Stimulated activated CD8-positive, alpha-beta memory T cell treated with anti-CD3 and anti-CD28 coated beads, Interleukin-15, amount 100 ng/mL, for 48 hours (primary cell): ENCODE measurements around the gene COX5B.
A peak's percentile ranks its signal among the peaks of the same experiment; 100 is the strongest.
"Not testable (repeated sequence)": the region's sequence is repeated elsewhere in the genome, so short reads cannot be mapped to it uniquely, and the experiment has no call there.

Experiments used
- DNase-seq, 2 donors: peaks; one replicate each; pipeline ENCODE4 v3.0.0-alpha.2; 2020; ENCODE audit warnings: low read depth in 2 of 2

Gene COX5B

GRCh38 chr2:97645695-97646629 lies at the start of gene COX5B:
Gene COX5B (plus strand): TSS chr2:97646062. CDS start chr2:97646087, 25 bp downstream.
- peak; percentile 99 for DNase-seq

- DNase-seq = not testable (repeated sequence)
Measured at GRCh38 chr2:97596180-97596579, 49.7 kb upstream of the COX5B start.

GRCh38 chr2:97601537-97601936 lies 44.3 kb upstream of the COX5B start:
- not testable (repeated sequence) for DNase-seq

GRCh38 chr2:97605109-97605508 lies 40.8 kb upstream of the COX5B start:
- DNase-seq = not testable (repeated sequence)

GRCh38 chr2:97605524-97606339 lies 40.1 kb upstream of the COX5B start:
- not testable (repeated sequence) for DNase-seq

DNA sequence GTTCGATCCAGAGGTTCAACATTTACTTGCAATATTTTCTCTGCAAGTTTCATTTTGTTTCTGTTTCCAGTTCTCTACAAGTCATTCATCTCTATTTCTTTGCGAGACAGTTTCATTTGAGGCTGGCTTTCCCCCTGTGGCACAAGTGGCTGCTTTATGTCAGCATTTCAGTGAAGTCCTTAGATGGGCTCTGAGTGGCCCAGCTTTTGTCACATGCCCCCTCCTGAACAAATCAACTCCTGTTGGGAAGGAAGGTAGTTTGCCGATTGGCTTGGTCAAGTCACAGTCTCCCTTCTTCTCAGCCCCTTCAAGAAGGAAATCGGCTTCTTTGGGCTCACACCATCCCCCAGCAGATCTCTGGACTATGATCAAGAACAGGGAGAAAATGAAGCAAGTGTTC lies 37.1 kb upstream of the COX5B start:
- DNase-seq = not testable (repeated sequence)

GRCh38 chr2:97611895-97612294 lies 34.0 kb upstream of the COX5B start:
- not testable (repeated sequence) for DNase-seq

GRCh38 chr2:97615746-97616145 lies 30.1 kb upstream of the COX5B start:
- not testable (repeated sequence) for DNase-seq

DNA sequence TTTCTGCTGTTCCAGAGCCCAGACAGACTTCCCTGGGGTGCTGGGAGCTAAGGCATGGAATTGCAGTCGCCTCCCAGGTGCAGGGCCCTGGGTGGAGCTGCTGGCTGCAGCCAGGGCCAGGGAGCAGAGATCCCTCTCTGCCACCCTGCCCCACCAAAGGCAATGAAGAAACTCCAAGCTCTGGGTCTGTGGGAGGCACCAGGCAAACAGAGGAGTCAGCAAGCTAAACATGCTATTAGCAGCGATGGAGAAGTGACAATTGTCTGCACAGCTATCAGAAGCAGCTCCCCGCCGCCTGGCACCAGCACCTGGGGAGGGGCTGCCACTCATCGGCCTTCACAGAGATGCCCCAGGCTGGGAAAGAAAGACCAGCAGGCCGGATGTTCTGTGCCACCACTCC lies 28.0 kb upstream of the COX5B start:
- no peak for DNase-seq

GRCh38 chr2:97618939-97619827 lies 26.7 kb upstream of the COX5B start:
- peak in 1 of 2 donors; percentile 1 for DNase-seq

GRCh38 chr2:97620492-97620891 lies 25.4 kb upstream of the COX5B start:
- not testable (repeated sequence) for DNase-seq

DNA sequence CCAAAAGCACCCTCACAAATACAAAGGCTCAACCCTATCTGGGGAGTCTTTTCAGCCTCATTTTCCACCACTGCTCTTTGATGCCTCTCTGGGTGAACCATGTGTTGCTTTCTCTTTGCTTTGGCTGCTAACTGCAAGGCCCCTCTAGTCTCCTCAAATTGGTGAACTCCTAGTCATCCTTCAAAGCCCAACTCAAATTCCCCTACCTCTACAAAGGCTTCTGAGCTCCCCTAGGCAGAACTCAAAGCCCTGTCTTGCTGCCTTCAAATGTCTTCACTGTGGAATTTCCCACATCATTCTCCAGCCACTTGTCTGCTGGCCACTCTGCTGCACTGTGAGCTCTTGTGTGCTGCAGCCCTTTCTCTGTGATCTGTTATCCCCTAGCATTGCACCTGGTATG lies 22.9 kb upstream of the COX5B start:
- DNase-seq = not testable (repeated sequence)

- DNase-seq = not testable (repeated sequence)
Measured at GRCh38 chr2:97625354-97626048, 20.4 kb upstream of the COX5B start.

DNA sequence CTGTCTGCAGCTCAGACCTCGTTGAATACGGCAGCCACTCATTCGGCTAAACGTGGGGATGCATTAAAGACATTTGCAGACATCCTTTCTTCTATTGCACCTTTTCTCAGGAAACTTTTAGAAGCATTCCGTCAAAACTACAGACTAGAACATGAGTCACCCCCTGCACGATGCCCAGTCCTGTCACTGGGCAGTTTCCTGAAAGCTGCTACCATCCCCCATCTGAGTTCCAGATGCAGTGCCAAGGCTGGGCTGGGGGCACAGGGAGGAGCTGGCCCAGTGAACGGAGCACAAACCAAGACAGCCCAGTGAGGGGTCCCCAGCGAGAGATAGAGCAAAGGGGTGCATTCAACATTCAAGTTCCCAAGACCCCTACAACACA lies 19.8 kb upstream of the COX5B start:
- not testable (repeated sequence) for DNase-seq

- no peak for DNase-seq
Measured at GRCh38 chr2:97644023-97644717, 1.7 kb upstream of the COX5B start.

GRCh38 chr2:97645112-97645694 lies 659 bp upstream of the COX5B start:
- no peak for DNase-seq

DNA sequence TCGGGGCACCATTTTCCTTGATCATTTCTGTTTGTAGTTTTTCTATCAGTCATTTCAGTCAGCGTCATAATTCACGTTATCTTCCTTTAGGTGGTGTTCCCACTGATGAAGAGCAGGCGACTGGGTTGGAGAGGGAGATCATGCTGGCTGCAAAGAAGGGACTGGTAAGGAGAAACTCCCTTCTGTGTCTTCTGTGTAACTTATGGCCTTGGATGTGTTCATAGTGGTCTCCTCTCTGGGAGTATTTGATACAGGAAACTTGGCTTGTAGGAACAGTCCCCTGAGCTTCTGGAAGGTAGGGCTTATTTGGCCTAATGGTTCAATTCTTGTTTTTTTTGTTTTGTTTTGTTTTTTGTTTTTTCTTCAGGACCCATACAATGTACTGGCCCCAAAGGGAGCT lies 1.1 kb downstream of the COX5B start:
- DNase-seq = no peak

DNA sequence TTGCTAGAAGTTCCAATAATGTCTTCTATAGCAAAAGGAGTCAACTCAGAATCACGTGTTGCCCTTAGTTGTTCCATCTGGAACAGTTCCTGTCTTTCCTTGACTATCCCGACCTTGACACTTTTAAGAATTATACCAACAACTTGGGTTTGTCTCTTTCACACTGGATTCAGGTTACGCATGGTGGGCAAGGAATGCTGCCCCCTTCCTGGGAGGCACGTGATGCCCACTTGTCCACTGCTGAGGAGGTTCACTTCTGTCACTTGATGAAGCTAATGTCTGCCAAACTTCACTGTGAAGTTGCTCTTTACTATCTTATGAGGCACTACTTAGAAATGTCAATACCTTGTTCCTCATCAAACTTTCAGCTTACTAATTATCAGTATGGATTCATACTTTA lies 5.3 kb downstream of the COX5B start:
- no peak for DNase-seq

DNA sequence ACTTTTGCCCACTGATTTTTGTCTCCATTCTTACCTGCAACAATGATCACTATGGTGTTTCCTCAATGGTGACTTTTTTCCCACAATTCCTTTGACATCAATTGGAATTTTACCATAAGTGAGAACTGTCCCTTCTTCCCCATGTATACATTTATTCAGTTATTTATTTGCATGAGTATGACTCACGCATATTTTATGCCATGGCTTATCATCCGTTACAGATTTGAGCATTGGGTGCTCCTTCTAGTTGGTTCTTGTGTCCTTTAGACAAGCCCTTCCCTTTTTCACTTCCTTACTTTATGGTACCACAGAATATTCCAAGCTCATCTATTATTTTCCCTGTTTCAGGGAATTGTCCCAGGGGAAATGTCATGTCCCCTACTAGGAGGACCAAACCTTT lies 7.6 kb downstream of the COX5B start:
- DNase-seq = no peak

GRCh38 chr2:97653874-97654273 lies 8.0 kb downstream of the COX5B start:
- DNase-seq = no peak
